ENCODE results near the gene NBPF20.
"Not testable (repeated sequence)": the region's sequence is repeated elsewhere in the genome, so short reads cannot be mapped to it uniquely, and the experiment has no call there.

Gene NBPF20

GRCh38 chr1:145425436-145426029 is at the start of gene NBPF20:
Gene NBPF20, minus strand, starts transcription at chr1:145425603. Its CDS starts 20,331 bp downstream, at chr1:145405272.
- H3K36me3 ChIP-seq (replicated peaks) = no peaks in the 10 kb centered on the region
- H3K27ac ChIP-seq = no peak within 1 kb of the TSS
- in situ Hi-C loops (cut with HindIII; ENCODE audit: low pct_ligation_motif_present, low sequenced_read_pairs) = no loop called here
- H3K4me3 ChIP-seq (ENCODE audit: low read depth, low read length) = peak within 1 kb of the TSS; percentile 67
- DNase-seq = peak; percentile 57
- TF ChIP-seq CTCF (IDR thresholded peaks at IDR 0.05; ENCODE audit: low read depth, low read length, missing control alignments) = no peak
- H3K27me3 ChIP-seq (replicated peaks) = peaks cover 11% of the 10 kb centered on the region

DNA sequence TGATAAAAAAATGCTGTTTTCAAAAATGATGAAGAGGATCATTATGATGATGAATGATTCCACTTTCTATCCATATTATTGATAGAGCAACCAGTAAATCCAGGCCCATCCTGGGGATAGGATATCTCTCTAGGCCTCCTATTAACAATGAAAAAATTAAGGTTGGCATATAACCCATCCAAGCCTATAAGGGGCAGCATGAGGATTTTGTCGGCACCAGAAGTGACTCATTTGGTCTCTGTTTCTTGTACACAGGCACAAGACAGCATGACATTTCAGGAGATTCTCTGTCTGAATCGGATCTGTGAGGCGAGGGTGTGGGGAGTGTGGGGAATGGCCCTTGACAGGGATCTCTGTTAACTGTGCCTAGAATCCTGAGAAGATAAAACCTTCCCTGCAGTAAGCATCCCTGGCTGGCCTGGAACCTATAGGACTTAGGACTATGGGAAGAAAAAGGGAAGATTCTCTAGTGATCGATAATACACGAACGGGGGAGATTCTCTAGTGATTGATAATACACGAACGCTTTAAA is 49.5 kb upstream of the NBPF20 start:
- H3K4me3 ChIP-seq (ENCODE audit: low read depth, low read length); DNase-seq; in situ Hi-C loops (cut with HindIII; ENCODE audit: low pct_ligation_motif_present, low sequenced_read_pairs); H3K36me3 ChIP-seq (replicated peaks); H3K27ac ChIP-seq; H3K27me3 ChIP-seq (replicated peaks): not testable (repeated sequence)

DNA sequence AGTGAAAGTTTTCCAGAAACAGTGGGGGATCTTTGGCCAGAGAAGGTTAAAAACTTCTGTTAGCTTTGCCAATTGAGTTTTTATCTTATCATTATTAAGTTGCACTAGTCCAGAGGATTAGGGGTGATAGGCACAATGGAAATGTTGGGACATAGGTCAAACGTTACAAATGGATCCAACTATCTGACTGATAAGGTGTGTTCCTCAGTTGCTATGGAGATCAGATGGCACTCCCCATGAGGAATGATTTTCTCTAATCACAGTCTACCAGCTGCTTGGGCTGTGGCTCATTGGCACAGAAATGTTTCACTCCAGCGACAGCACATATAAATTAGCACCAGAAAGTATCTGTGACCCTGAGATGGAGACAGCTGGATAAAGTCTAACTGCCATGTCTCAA is 47.3 kb upstream of the NBPF20 start:
- H3K36me3 ChIP-seq (replicated peaks) = not testable (repeated sequence)

DNA sequence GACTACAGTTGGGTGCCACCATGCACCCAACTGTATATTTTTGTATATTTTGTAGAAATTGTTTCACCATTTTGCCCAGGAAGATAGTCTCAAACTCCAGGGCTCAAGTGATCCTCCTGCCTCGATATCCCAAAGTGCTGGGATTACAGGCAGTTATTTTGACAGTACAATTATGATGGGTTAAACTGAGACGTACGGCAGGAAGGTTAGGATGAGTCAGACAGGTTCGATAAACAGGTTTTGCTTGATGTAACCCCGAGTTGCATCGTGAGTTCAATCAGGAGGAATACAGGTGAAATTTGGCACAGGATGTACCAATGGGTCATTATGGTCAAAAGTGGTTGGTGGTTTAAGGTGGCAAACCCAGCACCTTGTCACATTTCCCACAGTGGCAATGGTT is 46.0 kb upstream of the NBPF20 start:
- H3K27me3 ChIP-seq (replicated peaks); H3K4me3 ChIP-seq (ENCODE audit: low read depth, low read length); DNase-seq; H3K36me3 ChIP-seq (replicated peaks); in situ Hi-C loops (cut with HindIII; ENCODE audit: low pct_ligation_motif_present, low sequenced_read_pairs); H3K27ac ChIP-seq: not testable (repeated sequence)

More for the DNA sequence above, 47.3 kb upstream of the NBPF20 start:
- DNase-seq; H3K27me3 ChIP-seq (replicated peaks); H3K27ac ChIP-seq; H3K4me3 ChIP-seq (ENCODE audit: low read depth, low read length); in situ Hi-C loops (cut with HindIII; ENCODE audit: low pct_ligation_motif_present, low sequenced_read_pairs): not testable (repeated sequence)

DNA sequence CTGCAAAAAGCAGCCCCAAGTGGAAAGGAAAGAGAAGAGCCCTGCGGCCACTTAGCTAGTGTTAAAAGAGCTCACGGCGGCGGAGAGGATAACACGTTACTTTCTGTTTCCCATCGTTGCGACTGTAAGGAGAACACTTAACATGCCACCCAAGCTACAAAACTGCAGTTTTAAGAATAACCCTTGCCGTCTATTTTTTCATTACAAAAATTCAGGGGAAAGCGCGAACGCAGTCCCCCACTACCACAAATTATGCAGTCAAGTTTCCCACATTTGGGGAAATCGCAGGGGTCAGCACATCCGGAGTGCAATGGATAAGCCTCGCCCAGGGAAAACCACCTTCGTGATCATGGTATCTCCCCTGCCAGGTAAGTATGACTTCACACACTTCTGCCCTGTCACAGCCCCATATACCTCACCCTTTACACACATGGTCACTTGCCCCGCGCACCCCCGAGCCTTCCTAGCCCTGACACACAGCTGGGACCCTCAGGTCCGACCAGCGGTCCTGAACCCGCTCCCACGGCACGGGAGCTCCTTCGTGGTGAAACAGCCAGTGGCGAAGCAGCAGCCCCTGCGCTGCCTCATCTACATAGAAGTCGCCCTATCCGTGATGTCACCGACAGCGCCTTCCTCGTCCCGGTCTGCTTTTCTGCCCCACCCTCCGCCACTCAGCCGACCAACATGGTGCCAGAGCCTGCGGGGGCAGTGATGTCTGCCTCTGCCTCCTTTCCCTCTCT is 40.2 kb upstream of the NBPF20 start:
- H3K27ac ChIP-seq; H3K36me3 ChIP-seq (replicated peaks); in situ Hi-C loops (cut with HindIII; ENCODE audit: low pct_ligation_motif_present, low sequenced_read_pairs); H3K27me3 ChIP-seq (replicated peaks): not testable (repeated sequence)
- TF ChIP-seq CTCF (IDR thresholded peaks at IDR 0.05; ENCODE audit: low read depth, low read length, missing control alignments) = peak; percentile 3
- peak; percentile 98 for DNase-seq
- peak overlapping the region; percentile 40 for H3K4me3 ChIP-seq (ENCODE audit: low read depth, low read length)

- DNase-seq = not testable (repeated sequence)
These were observed 39.4 kb upstream of the NBPF20 start for GRCh38 chr1:145464708-145465336.

GRCh38 chr1:145464017-145464416 is 38.6 kb upstream of the NBPF20 start:
- H3K27me3 ChIP-seq (replicated peaks); H3K36me3 ChIP-seq (replicated peaks); DNase-seq; H3K27ac ChIP-seq; H3K4me3 ChIP-seq (ENCODE audit: low read depth, low read length); in situ Hi-C loops (cut with HindIII; ENCODE audit: low pct_ligation_motif_present, low sequenced_read_pairs): not testable (repeated sequence)

More at GRCh38 chr1:145464708-145465336, 39.4 kb upstream of the NBPF20 start:
- H3K4me3 ChIP-seq (ENCODE audit: low read depth, low read length) = peak overlapping the region; percentile 40
- H3K27me3 ChIP-seq (replicated peaks); H3K27ac ChIP-seq; H3K36me3 ChIP-seq (replicated peaks); in situ Hi-C loops (cut with HindIII; ENCODE audit: low pct_ligation_motif_present, low sequenced_read_pairs): not testable (repeated sequence)

GRCh38 chr1:145460684-145461083 is 35.3 kb upstream of the NBPF20 start:
- H3K27ac ChIP-seq; H3K4me3 ChIP-seq (ENCODE audit: low read depth, low read length); in situ Hi-C loops (cut with HindIII; ENCODE audit: low pct_ligation_motif_present, low sequenced_read_pairs); DNase-seq; H3K27me3 ChIP-seq (replicated peaks); H3K36me3 ChIP-seq (replicated peaks): not testable (repeated sequence)

- H3K27me3 ChIP-seq (replicated peaks); H3K36me3 ChIP-seq (replicated peaks); DNase-seq; in situ Hi-C loops (cut with HindIII; ENCODE audit: low pct_ligation_motif_present, low sequenced_read_pairs); H3K27ac ChIP-seq: not testable (repeated sequence)
- peak overlapping the region; percentile 39 for H3K4me3 ChIP-seq (ENCODE audit: low read depth, low read length)
These were observed 34.6 kb upstream of the NBPF20 start for GRCh38 chr1:145460048-145460447.

- H3K4me3 ChIP-seq (ENCODE audit: low read depth, low read length); DNase-seq; H3K27ac ChIP-seq; H3K36me3 ChIP-seq (replicated peaks); in situ Hi-C loops (cut with HindIII; ENCODE audit: low pct_ligation_motif_present, low sequenced_read_pairs); H3K27me3 ChIP-seq (replicated peaks): not testable (repeated sequence)
These were observed 34.2 kb upstream of the NBPF20 start for GRCh38 chr1:145459591-145459990.

DNA sequence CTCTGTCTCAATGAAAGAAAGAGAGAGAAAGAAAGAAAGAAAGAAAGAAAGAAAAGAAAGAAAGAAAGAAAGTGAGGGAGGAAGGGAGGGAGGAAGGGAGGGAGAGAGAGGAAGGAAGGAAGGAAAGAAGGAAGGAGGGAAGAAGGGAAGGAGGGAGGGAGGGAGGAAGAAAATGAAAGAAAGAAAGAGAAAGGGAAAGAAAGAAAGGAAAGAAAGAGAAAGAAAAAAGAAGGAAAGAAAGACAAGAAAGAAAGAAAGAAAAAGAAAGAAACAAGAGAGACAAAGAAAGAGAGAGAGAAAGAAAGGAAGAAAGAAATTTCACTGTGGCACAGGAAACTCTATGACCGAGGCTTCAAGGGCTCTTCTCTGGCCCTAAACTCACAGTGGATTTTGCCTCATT is 33.7 kb upstream of the NBPF20 start:
- in situ Hi-C loops (cut with HindIII; ENCODE audit: low pct_ligation_motif_present, low sequenced_read_pairs); H3K27me3 ChIP-seq (replicated peaks); H3K4me3 ChIP-seq (ENCODE audit: low read depth, low read length); H3K27ac ChIP-seq; DNase-seq; H3K36me3 ChIP-seq (replicated peaks): not testable (repeated sequence)

- H3K27ac ChIP-seq; in situ Hi-C loops (cut with HindIII; ENCODE audit: low pct_ligation_motif_present, low sequenced_read_pairs); H3K36me3 ChIP-seq (replicated peaks); H3K27me3 ChIP-seq (replicated peaks); DNase-seq; H3K4me3 ChIP-seq (ENCODE audit: low read depth, low read length): not testable (repeated sequence)
These were observed 29.4 kb upstream of the NBPF20 start for GRCh38 chr1:145454824-145455177.

Data from brain microvascular endothelial cell (primary cell).